ENCODE results near the gene GRIK4.

- no peak for TF ChIP-seq CTCF (IDR thresholded peaks at IDR 0.05; ENCODE audit: insufficient read depth, low read length)
- TF ChIP-seq REST (IDR thresholded peaks at IDR 0.05; ENCODE audit: insufficient replicate concordance, low read depth) = no peak
- TF ChIP-seq POLR2AphosphoS5 (IDR thresholded peaks at IDR 0.05; ENCODE audit: low read depth) = no peak
Observed at GRCh38 chr11:120819437-120820365, 308.2 kb downstream of the GRIK4 start.
